Loucy (cell line): Measurements from ENCODE around the gene STK33.

ENCODE experiments used
- H2AFZ ChIP-seq: fragments of 200-600 bp; sonication (generic); 2 replicates; pipeline ENCODE4 v1.6.0; 2016; ENCODE audit warnings: antibody characterized with exemption, mild to moderate bottlenecking, low read length, moderate library complexity
- H3F3A ChIP-seq: fragments of 200-600 bp; 2 replicates; pipeline ENCODE4 v1.6.0; 2016; ENCODE audit warnings: antibody characterized with exemption, low read depth, mild to moderate bottlenecking
- H3K27me3 ChIP-seq: fragments of 200-600 bp; sonication (generic); 2 replicates; pipeline ENCODE4 v1.6.1; 2014; ENCODE audit warnings: low read length, mild to moderate bottlenecking; ENCODE audit not compliant: insufficient read depth, poor library complexity, severe bottlenecking
- H3K36me3 ChIP-seq: fragments of 200-600 bp; sonication (generic); 2 replicates; pipeline ENCODE4 v1.6.1; 2016; ENCODE audit warnings: low read length; ENCODE audit not compliant: insufficient read depth
- H3K4me1 ChIP-seq: fragments of 200-600 bp; sonication (generic); 2 replicates; pipeline ENCODE4 v1.5.1; 2014; ENCODE audit warnings: low read length, mild to moderate bottlenecking; ENCODE audit not compliant: insufficient read depth, poor library complexity, severe bottlenecking
- H3K4me2 ChIP-seq: fragments of 200-600 bp; sonication (generic); 2 replicates; pipeline ENCODE4 v1.6.0; 2014; ENCODE audit warnings: antibody characterized with exemption, low read length, low read depth, mild to moderate bottlenecking; ENCODE audit not compliant: poor library complexity, severe bottlenecking
- H3K4me3 ChIP-seq: fragments of 200-600 bp; sonication (generic); 2 replicates; pipeline ENCODE4 v1.5.1; 2014; ENCODE audit warnings: low read length, mild to moderate bottlenecking, mixed read lengths; ENCODE audit not compliant: poor library complexity, severe bottlenecking
- H3K79me2 ChIP-seq: fragments of 200-600 bp; sonication (generic); 2 replicates; pipeline ENCODE4 v1.6.1; 2014; ENCODE audit warnings: low read length; ENCODE audit not compliant: insufficient read depth
- H3K9ac ChIP-seq: fragments of 200-600 bp; sonication (generic); 2 replicates; pipeline ENCODE4 v1.6.0; 2014; ENCODE audit warnings: mild to moderate bottlenecking, low read depth, low read length, moderate library complexity; ENCODE audit not compliant: poor library complexity, severe bottlenecking
- H3K9me2 ChIP-seq: fragments of 200-600 bp; sonication (generic); replicated peaks from 2 replicates; pipeline ENCODE4 v1.6.1; 2016; ENCODE audit warnings: low read depth, low read length, mixed read lengths
- H3K9me3 ChIP-seq: fragments of 200-600 bp; sonication (generic); 2 replicates; pipeline ENCODE4 v1.6.1; 2014; ENCODE audit warnings: mild to moderate bottlenecking, antibody characterized with exemption, low read length, low read depth; ENCODE audit not compliant: insufficient read depth
- H4K20me1 ChIP-seq: fragments of 200-600 bp; sonication (generic); 2 replicates; pipeline ENCODE4 v1.6.0; 2014; ENCODE audit warnings: antibody characterized with exemption, low read length, mild to moderate bottlenecking; ENCODE audit not compliant: insufficient read depth, poor library complexity, severe bottlenecking
- CTCF ChIP-seq: fragments of 200-600 bp; sonication (generic); conservative IDR thresholded peaks from 2 replicates; pipeline ENCODE4 v1.5.1; 2014; ENCODE audit warnings: mild to moderate bottlenecking, antibody characterized with exemption, low read length
- EZH2phosphoT487 ChIP-seq: fragments of 200-600 bp; IDR thresholded peaks from 2 replicates; pipeline ENCODE4 v1.6.1; 2018; ENCODE audit warnings: antibody characterized with exemption, mild to moderate bottlenecking, moderate library complexity, borderline replicate concordance

The STK33 gene

DNA sequence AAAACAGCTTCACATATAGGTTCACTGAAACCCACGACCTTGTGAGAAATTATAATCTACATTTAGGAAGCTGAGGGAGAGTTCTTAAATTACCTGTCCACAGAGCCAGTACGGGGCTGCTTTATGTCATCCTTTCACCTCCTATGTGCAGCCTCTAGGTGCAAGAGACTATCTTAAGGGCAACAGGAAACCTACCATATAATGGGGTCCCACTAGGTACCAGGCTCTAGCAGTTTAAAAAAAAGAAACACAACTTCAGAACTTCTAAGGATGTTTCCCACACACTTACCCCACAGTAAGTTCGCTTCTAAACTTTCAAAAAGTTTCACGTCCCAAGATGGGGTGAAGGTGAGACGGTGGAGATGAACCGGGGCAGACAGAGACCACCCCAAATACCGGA is 573 bp downstream of the STK33 start:
- Histone ChIP-seq H3K27me3 (no peaks in the 10 kb centered on the region), H3K4me3 (peak overlapping the region; percentile 91), H3K9me3 (no peaks in the 10 kb centered on the region), H3F3A (no peaks in the 10 kb centered on the region), H3K9me2 (no peaks in the 10 kb centered on the region), H3K4me1 (peaks cover 32% of the 10 kb centered on the region), H2AFZ (peak overlapping the region; percentile 95), H3K36me3 (no peaks in the 10 kb centered on the region), H3K9ac (peak overlapping the region; percentile 85), H3K79me2 (peaks cover 25% of the 10 kb centered on the region; the same call in 1 of the 2 replicates), H3K4me2 (peak overlapping the region; percentile 93), H4K20me1 (no peaks in the 10 kb centered on the region)
- no peak for TF ChIP-seq EZH2phosphoT487
- TF ChIP-seq CTCF: no peak

DNA sequence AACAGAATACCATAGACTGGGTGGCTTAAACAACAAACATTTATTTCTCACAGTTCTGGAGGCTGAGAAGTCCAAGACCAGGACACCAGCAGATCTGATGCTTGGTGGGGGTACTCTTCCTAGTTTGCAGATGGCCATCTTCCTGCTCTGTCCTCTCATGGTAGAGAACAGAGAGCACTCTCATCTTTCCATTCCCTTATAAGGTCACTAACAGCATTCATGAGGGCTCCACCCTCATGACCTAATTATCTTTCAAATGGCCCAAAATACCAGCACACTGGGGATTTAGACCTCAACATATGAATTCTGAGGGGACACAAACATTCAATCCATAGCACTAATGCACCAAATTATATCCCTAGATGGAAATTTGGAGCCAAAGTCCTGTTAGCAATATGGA is 6.1 kb downstream of the STK33 start:
- H3K79me2 ChIP-seq: peaks cover 13% of the 10 kb centered on the region; the same call in 1 of the 2 replicates

GRCh38 chr11:8586805-8587204 is 7.2 kb downstream of the STK33 start:
- H3K4me3 ChIP-seq: no peak overlapping the region
- H3K4me1 ChIP-seq: peaks cover 14% of the 10 kb centered on the region
- no peak overlapping the region for H3K9ac ChIP-seq
- 0 out of 2 replicates have a peak, but pooled peaks cover 3% of the 10 kb centered on the region for H3K79me2 ChIP-seq
- no peak for TF ChIP-seq CTCF
- TF ChIP-seq EZH2phosphoT487: no peak
- no peak overlapping the region for H2AFZ ChIP-seq
- H4K20me1 ChIP-seq: no peaks in the 10 kb centered on the region
- H3K4me2 ChIP-seq: no peak overlapping the region
- no peaks in the 10 kb centered on the region for H3K36me3 ChIP-seq
- no peaks in the 10 kb centered on the region for H3K27me3 ChIP-seq
- no peaks in the 10 kb centered on the region for H3F3A ChIP-seq
- H3K9me3 ChIP-seq: no peaks in the 10 kb centered on the region
- no peaks in the 10 kb centered on the region for H3K9me2 ChIP-seq

More for the DNA sequence above, 6.1 kb downstream of the STK33 start:
- TF ChIP-seq CTCF: no peak
- Histone ChIP-seq H3K9me3 (no peaks in the 10 kb centered on the region), H3K4me1 (peaks cover 18% of the 10 kb centered on the region), H3K36me3 (no peaks in the 10 kb centered on the region), H4K20me1 (no peaks in the 10 kb centered on the region), H3K4me3 (no peak overlapping the region), H3F3A (no peaks in the 10 kb centered on the region), H3K9me2 (no peaks in the 10 kb centered on the region), H3K4me2 (no peak overlapping the region), H3K27me3 (no peaks in the 10 kb centered on the region), H3K9ac (no peak overlapping the region), H2AFZ (no peak overlapping the region)
